ENCODE results near the gene DCANP1. TPM values are rescaled to one million over a fixed set of nuclear protein-coding genes. Genes with fewer than 3 reads are reported as not detected.
"Not testable (repeated sequence)": the region's sequence is repeated elsewhere in the genome, so short reads cannot be mapped to it uniquely, and the experiment has no call there.

Gene DCANP1
- total RNA-seq = not detected in 2 replicates
- long read RNA-seq = 0 reads

- no peak for DNase-seq (ENCODE audit: low spot score, unreplicated experiment)
- Mint-ChIP-seq H3K4me1 (ENCODE audit: low read depth) (peaks cover 6% of the 10 kb centered on the region), H3K4me3 (ENCODE audit: low read depth) (no peak within 1 kb of the TSS), H3K27ac (no peak within 1 kb of the TSS), H3K9me3 (ENCODE audit: low read depth) (no peaks in the 10 kb centered on the region), H3K36me3 (ENCODE audit: insufficient read depth) (no peaks in the 10 kb centered on the region), H3K27me3 (peaks cover 17% of the 10 kb centered on the region)
- no peak for TF ChIP-seq CTCF (IDR thresholded peaks at IDR 0.05; ENCODE audit: unreplicated experiment)
Observed at GRCh38 chr5:135447298-135447929, at the start of gene DCANP1. Gene DCANP1, minus strand, starts transcription at chr5:135447348. Its CDS starts 240 bp downstream, at chr5:135447108.

- H3K27ac Mint-ChIP-seq; DNase-seq (ENCODE audit: low spot score, unreplicated experiment); H3K9me3 Mint-ChIP-seq (ENCODE audit: low read depth); H3K36me3 Mint-ChIP-seq (ENCODE audit: insufficient read depth); H3K4me3 Mint-ChIP-seq (ENCODE audit: low read depth); H3K4me1 Mint-ChIP-seq (ENCODE audit: low read depth): not testable (repeated sequence)
- peaks cover 64% of the 10 kb centered on the region for H3K27me3 Mint-ChIP-seq
Observed at GRCh38 chr5:135495531-135495930, 48.4 kb upstream of the DCANP1 start.

GRCh38 chr5:135494196-135494595 is 47.0 kb upstream of the DCANP1 start:
- Mint-ChIP-seq H3K9me3 (ENCODE audit: low read depth) (no peaks in the 10 kb centered on the region), H3K4me1 (ENCODE audit: low read depth) (peaks cover 18% of the 10 kb centered on the region), H3K4me3 (ENCODE audit: low read depth) (no peak overlapping the region), H3K27ac (no peak overlapping the region), H3K27me3 (peaks cover 73% of the 10 kb centered on the region), H3K36me3 (ENCODE audit: insufficient read depth) (no peaks in the 10 kb centered on the region)
- no peak for TF ChIP-seq CTCF (IDR thresholded peaks at IDR 0.05; ENCODE audit: unreplicated experiment)
- no peak for DNase-seq (ENCODE audit: low spot score, unreplicated experiment)

- Mint-ChIP-seq H3K27ac (no peak overlapping the region), H3K36me3 (ENCODE audit: insufficient read depth) (no peaks in the 10 kb centered on the region), H3K27me3 (peaks cover 77% of the 10 kb centered on the region), H3K4me1 (ENCODE audit: low read depth) (peaks cover 16% of the 10 kb centered on the region), H3K4me3 (ENCODE audit: low read depth) (no peak overlapping the region), H3K9me3 (ENCODE audit: low read depth) (no peaks in the 10 kb centered on the region)
- TF ChIP-seq CTCF (IDR thresholded peaks at IDR 0.05; ENCODE audit: unreplicated experiment) = no peak
- no peak for DNase-seq (ENCODE audit: low spot score, unreplicated experiment)
Observed at GRCh38 chr5:135493406-135494180, 46.4 kb upstream of the DCANP1 start.

GRCh38 chr5:135492319-135492626 is 45.1 kb upstream of the DCANP1 start:
- Mint-ChIP-seq H3K4me3 (ENCODE audit: low read depth) (no peak overlapping the region), H3K4me1 (ENCODE audit: low read depth) (peaks cover 18% of the 10 kb centered on the region), H3K9me3 (ENCODE audit: low read depth) (no peaks in the 10 kb centered on the region), H3K27me3 (peaks cover 85% of the 10 kb centered on the region), H3K27ac (no peak overlapping the region), H3K36me3 (ENCODE audit: insufficient read depth) (no peaks in the 10 kb centered on the region)
- no peak for DNase-seq (ENCODE audit: low spot score, unreplicated experiment)
- TF ChIP-seq CTCF (IDR thresholded peaks at IDR 0.05; ENCODE audit: unreplicated experiment) = no peak

Data from progenitor cell of endocrine pancreas (in vitro differentiated cells).